ENCODE data around the gene MAP2K5.
A peak's percentile ranks its signal among the peaks of the same experiment; 100 is the strongest.

MAP2K5 gene

GRCh38 chr15:67575039-67575502, 32.6 kb downstream of the MAP2K5 start:
- in situ Hi-C loops (cut with HindIII; ENCODE audit: low sequenced_read_pairs) = no loop called here
- no peak overlapping the region for H3K4me3 ChIP-seq (ENCODE audit: low read depth, low read length)
- TF ChIP-seq, protein P1, sequence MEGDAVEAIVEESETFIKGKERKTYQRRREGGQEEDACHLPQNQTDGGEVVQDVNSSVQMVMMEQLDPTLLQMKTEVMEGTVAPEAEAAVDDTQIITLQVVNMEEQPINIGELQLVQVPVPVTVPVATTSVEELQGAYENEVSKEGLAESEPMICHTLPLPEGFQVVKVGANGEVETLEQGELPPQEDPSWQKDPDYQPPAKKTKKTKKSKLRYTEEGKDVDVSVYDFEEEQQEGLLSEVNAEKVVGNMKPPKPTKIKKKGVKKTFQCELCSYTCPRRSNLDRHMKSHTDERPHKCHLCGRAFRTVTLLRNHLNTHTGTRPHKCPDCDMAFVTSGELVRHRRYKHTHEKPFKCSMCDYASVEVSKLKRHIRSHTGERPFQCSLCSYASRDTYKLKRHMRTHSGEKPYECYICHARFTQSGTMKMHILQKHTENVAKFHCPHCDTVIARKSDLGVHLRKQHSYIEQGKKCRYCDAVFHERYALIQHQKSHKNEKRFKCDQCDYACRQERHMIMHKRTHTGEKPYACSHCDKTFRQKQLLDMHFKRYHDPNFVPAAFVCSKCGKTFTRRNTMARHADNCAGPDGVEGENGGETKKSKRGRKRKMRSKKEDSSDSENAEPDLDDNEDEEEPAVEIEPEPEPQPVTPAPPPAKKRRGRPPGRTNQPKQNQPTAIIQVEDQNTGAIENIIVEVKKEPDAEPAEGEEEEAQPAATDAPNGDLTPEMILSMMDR (IDR thresholded peaks at IDR 0.05; ENCODE audit: low read depth, low read length) = no peak
- DNase-seq (ENCODE audit: low read depth, low spot score) = peak; percentile 22

- TF ChIP-seq, protein P1 (IDR thresholded peaks at IDR 0.05; ENCODE audit: low read depth, low read length) = no peak
- H3K4me3 ChIP-seq (ENCODE audit: low read depth, low read length) = no peak overlapping the region
Measured at GRCh38 chr15:67578020-67578600, 35.6 kb downstream of the MAP2K5 start.

DNA sequence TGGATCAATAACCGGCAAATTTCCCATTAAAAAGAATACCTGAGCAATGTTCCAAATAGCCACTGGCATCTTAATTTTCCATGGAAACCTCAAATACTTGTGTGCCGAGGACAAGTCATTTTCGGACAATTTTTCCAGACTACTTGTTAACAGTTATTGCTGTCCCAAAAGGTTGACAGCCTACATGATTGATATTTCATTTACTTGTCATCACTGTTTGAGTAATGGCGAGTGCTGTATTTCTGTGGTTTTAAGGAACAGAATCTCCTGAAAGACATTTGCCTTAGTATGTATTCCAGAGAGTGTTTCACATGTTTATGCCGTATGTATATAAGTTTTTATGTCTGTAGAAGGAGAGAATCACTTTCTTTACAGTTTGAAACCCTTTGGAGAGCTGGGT, 36.7 kb downstream of the MAP2K5 start:
- TF ChIP-seq, protein P1 (IDR thresholded peaks at IDR 0.05; ENCODE audit: low read depth, low read length) = no peak
- in situ Hi-C loops (cut with HindIII; ENCODE audit: low sequenced_read_pairs) = no loop called here
- no peak for DNase-seq (ENCODE audit: low read depth, low spot score)
- H3K4me3 ChIP-seq (ENCODE audit: low read depth, low read length) = no peak overlapping the region

More at GRCh38 chr15:67578020-67578600, 35.6 kb downstream of the MAP2K5 start:
- in situ Hi-C loops (cut with HindIII; ENCODE audit: low sequenced_read_pairs) = no loop called here
- no peak for DNase-seq (ENCODE audit: low read depth, low spot score)

DNA sequence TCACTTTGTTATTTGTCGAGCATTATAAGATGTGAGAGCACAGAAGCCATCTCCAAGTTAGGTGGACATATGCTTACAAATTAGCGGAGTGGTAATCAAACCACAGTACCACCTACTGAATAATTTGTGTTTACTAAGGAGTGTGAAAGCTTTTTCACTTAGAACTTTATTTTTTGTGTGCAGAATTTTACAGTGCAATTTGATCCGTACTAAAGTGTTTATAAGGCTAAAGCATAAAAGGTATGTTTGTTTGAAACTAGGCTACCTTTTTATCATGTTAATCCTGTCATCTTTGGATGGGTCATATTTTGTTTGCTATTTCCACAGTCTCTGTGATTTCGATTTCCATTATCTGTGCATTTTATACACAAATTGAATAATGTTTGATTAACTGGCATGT, 37.5 kb downstream of the MAP2K5 start:
- TF ChIP-seq, protein P1 (IDR thresholded peaks at IDR 0.05; ENCODE audit: low read depth, low read length) = no peak
- H3K4me3 ChIP-seq (ENCODE audit: low read depth, low read length) = no peak overlapping the region
- in situ Hi-C loops (cut with HindIII; ENCODE audit: low sequenced_read_pairs) = no loop called here
- DNase-seq (ENCODE audit: low read depth, low spot score) = no peak

DNA sequence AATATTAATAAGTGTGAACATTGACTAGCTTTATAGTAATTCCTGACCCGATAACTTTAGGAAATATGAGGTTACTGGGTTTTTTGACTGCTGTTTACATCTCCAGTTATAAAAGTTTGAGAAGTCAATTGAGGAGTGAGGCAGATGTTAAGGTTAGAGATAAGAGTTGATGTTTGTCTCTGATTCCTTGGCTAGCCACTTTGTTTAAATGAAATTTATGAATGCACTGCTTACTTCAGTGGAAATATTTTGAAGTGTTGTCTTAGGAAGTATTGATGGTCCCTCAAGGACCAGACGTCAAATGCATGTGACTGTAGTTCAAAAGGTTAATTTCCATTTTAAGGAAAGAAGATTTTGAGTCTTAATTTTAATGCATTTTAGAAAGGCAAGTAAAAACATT, 41.7 kb downstream of the MAP2K5 start:
- no peak overlapping the region for H3K4me3 ChIP-seq (ENCODE audit: low read depth, low read length)
- TF ChIP-seq, protein P1 (IDR thresholded peaks at IDR 0.05; ENCODE audit: low read depth, low read length) = no peak
- no peak for DNase-seq (ENCODE audit: low read depth, low spot score)
- in situ Hi-C loops (cut with HindIII; ENCODE audit: low sequenced_read_pairs) = no loop called here

GRCh38 chr15:67585681-67586080, 43.2 kb downstream of the MAP2K5 start:
- TF ChIP-seq, protein P1 (IDR thresholded peaks at IDR 0.05; ENCODE audit: low read depth, low read length) = no peak
- no peak overlapping the region for H3K4me3 ChIP-seq (ENCODE audit: low read depth, low read length)
- in situ Hi-C loops (cut with HindIII; ENCODE audit: low sequenced_read_pairs) = no loop called here
- no peak for DNase-seq (ENCODE audit: low read depth, low spot score)
